Head of caudate nucleus (tissue), 42 donors: ENCODE data around the gene CHD6.

Experiments used
- DNase-seq, 42 donors: peaks; one replicate each; pipeline versions ENCODE4 v3.0.0 to v3.0.0-alpha.2; 2020 to 2021; ENCODE audit warnings: mixed read lengths in 7 of 42
- intact Hi-C: fragments of 100-400 bp; cut with DNase I; formaldehyde crosslinking; loops from one replicate; pipeline ENCODE4 v1.15.0; 2022

The CHD6 gene

GRCh38 chr20:41353530-41353929 is 264.6 kb downstream of the CHD6 start:
- intact Hi-C loops, result no loop called here
- DNase-seq, result no peak

DNA sequence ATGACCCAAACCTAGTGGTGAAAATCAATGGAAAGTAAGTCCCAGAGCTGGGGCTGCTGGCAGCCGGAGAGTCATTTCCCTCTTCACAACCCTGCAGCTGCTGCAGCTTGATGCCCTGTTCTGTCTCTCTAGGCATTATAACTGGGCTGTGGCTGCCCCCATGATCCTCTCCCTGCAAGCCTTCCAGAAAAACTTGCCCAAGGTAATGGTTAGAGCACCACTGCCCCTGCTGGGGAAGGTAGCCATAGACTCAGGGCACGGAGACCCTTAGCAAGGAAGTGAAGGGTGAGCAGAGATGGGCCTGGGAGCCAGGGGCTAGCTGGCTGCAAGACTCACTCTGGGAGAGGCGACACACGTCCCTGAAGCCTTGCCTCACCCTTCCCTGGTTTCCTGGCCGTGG is 265.5 kb downstream of the CHD6 start:
- intact Hi-C loops, result no loop called here
- no peak for DNase-seq

DNA sequence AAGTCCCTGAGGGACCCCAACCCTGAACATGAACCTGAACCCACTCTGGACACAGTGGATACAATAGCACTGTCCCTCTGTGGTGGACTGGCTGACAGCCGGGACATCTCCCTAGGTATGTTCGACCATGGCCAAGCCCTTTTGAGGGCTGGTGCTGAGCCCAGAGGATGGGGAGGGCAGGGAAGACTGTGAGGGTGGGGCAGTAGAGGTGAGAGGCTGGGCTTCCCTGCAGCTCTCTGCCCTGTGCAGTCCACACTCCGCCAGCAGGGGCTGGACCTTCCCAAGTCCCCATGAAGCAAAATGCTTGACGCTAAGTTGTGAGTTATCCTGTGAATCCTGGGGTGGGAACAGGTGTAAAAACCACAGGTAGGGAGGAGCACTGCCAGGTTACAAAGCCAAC is 266.1 kb downstream of the CHD6 start:
- intact Hi-C loops, result no loop called here
- DNase-seq, result no peak
